A549 (cell line): ENCODE data around the gene NEDD4L.

Experiments
- CEBPB ChIP-seq, 2 experiments: fragments of >200 bp in 1 of 2; sonication (Bioruptor Twin) in 1 of 2; formaldehyde crosslinking in 1 of 2; IDR thresholded peaks; 2 replicates each; pipeline ENCODE4 v1.6.1; 2012 to 2016
- EP300 ChIP-seq, 2 experiments: fragments of >200 bp; sonication (Bioruptor Twin); formaldehyde crosslinking; IDR thresholded peaks; 2 replicates in 1 of 2; 3 replicates in 1 of 2; pipeline ENCODE4 v1.6.1; 2016 to 2017
- GATA3 ChIP-seq: IDR thresholded peaks from 2 replicates; pipeline ENCODE4 v1.6.1; 2012; ENCODE audit warnings: borderline replicate concordance
- MAZ ChIP-seq: fragments of 150-350 bp; IDR thresholded peaks from 2 replicates; pipeline ENCODE4 v1.6.1; 2014; ENCODE audit warnings: antibody characterized with exemption, low read depth, low read length, borderline replicate concordance
- NFE2L2 ChIP-seq: fragments of 150-350 bp; conservative IDR thresholded peaks from 2 replicates; pipeline ENCODE4 v1.6.1; 2014; ENCODE audit warnings: low read length
- POLR2A ChIP-seq: IDR thresholded peaks from 2 replicates; pipeline ENCODE4 v1.6.1; 2012; ENCODE audit warnings: mild to moderate bottlenecking, low read length
- TF ChIP-seq, protein P1 (sequence below): fragments of >200 bp; sonication (Bioruptor Twin); formaldehyde crosslinking; IDR thresholded peaks from 3 replicates; pipeline ENCODE4 v1.5.1; 2016

DNA sequence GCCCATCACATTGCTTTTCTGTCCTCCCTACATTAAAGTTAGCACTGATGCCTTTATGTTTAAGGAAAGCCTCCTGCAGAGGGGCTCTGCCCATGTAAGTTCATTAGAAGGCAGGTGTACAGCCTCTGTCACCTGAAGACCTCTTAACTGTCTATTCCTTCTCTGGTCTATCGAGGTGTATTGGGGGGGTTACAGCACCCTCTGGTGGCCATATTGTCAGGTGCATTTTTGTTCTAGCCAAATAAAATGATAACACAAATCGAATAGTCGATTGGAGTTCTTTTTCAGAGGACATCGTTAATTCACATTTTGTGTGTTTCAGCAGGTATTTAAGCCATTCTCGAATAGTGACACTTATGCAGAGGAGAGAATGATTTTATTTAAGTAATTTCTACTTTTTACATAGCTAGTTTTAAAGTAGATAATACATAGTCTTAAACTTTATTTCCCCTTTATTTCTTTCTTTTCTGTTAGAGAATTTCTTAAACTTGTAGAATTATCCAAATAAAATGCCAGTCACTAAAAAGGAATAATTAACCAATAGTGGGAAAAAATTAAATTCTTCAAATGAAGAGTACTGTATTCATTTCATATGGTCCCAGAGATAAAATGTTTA lies 136.8 kb downstream of the NEDD4L start:
- TF ChIP-seq NFE2L2 (no peak), EP300 (IDR thresholded peaks at IDR 0.05) (no peak), GATA3 (no peak), CEBPB (IDR thresholded peaks at IDR 0.05) (no peak), POLR2A (no peak), MAZ (no peak)
- TF ChIP-seq, protein P1, sequence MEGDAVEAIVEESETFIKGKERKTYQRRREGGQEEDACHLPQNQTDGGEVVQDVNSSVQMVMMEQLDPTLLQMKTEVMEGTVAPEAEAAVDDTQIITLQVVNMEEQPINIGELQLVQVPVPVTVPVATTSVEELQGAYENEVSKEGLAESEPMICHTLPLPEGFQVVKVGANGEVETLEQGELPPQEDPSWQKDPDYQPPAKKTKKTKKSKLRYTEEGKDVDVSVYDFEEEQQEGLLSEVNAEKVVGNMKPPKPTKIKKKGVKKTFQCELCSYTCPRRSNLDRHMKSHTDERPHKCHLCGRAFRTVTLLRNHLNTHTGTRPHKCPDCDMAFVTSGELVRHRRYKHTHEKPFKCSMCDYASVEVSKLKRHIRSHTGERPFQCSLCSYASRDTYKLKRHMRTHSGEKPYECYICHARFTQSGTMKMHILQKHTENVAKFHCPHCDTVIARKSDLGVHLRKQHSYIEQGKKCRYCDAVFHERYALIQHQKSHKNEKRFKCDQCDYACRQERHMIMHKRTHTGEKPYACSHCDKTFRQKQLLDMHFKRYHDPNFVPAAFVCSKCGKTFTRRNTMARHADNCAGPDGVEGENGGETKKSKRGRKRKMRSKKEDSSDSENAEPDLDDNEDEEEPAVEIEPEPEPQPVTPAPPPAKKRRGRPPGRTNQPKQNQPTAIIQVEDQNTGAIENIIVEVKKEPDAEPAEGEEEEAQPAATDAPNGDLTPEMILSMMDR: peak; percentile 83
